IMR-90 (cell line): ENCODE results near the gene PPARGC1A. TPM values are rescaled to one million over a fixed set of nuclear protein-coding genes. Genes with fewer than 3 reads are reported as not detected.

Source experiments
- ATAC-seq: fragments of 200-7000 bp; cut with Tn5 transposase; 2 replicates; pipeline ENCODE4 v1.9.1; 2020; ENCODE audit warnings: low read depth, mild to moderate bottlenecking, moderate library complexity
- BruUV-seq: library from RNA; stranded (reverse); fragments of 400-500 nt; replicated peaks from 2 replicates; lab custom pipeline; 2021; lab: Mats Ljungman, UMichigan
- CTCF ChIA-PET: fragments of 300-600 bp; formaldehyde crosslinking; extraction: SDS; loops from one replicate; lab custom pipeline; 2021; ENCODE audit warnings: antibody characterized with exemption; lab: Yijun Ruan, JAX
- POLR2A ChIA-PET: fragments of 300-600 bp; sonication (Branson Sonifier 250); formaldehyde crosslinking; loops from one replicate; lab custom pipeline; 2022; ENCODE audit warnings: antibody characterized with exemption; ENCODE audit not compliant: unreplicated experiment; lab: Charles Lee
- DNase-seq: peaks from one replicate; pipeline ENCODE4 v3.0.0; 2013
- H2AFZ ChIP-seq: replicated peaks from 2 replicates; pipeline ENCODE3; 2013; ENCODE audit warnings: low read length, mild to moderate bottlenecking; ENCODE audit not compliant: poor library complexity
- H2AK5ac ChIP-seq: 2 replicates; pipeline ENCODE4 v1.6.1; 2013; ENCODE audit warnings: low read depth, low read length, inconsistent platforms
- H2AK9ac ChIP-seq: replicated peaks from 2 replicates; pipeline ENCODE3; 2013; ENCODE audit warnings: mild to moderate bottlenecking, low read depth, low read length, moderate library complexity; ENCODE audit not compliant: poor library complexity
- H2BK120ac ChIP-seq: 2 replicates; pipeline ENCODE4 v1.6.1; 2013; ENCODE audit warnings: low read depth, low read length, inconsistent platforms
- H2BK15ac ChIP-seq: 3 replicates; pipeline ENCODE4 v1.6.1; 2013; ENCODE audit warnings: low read depth, low read length, inconsistent platforms
- H2BK20ac ChIP-seq: 2 replicates; pipeline ENCODE4 v1.6.1; 2013; ENCODE audit warnings: low read depth, mild to moderate bottlenecking, inconsistent platforms, low read length, moderate library complexity
- H2BK5ac ChIP-seq: 2 replicates; pipeline ENCODE4 v1.6.1; 2013; ENCODE audit warnings: mild to moderate bottlenecking, low read depth, low read length, inconsistent platforms; ENCODE audit not compliant: poor library complexity, severe bottlenecking
- H3K14ac ChIP-seq: replicated peaks from 2 replicates; pipeline ENCODE4 v1.6.1; 2013; ENCODE audit warnings: low read depth, low read length, inconsistent platforms
- H3K18ac ChIP-seq: 2 replicates; pipeline ENCODE4 v1.6.1; 2013; ENCODE audit warnings: low read depth, low read length, control low read depth
- H3K23ac ChIP-seq: 2 replicates; pipeline ENCODE4 v1.6.1; 2013; ENCODE audit warnings: low read depth, low read length, inconsistent platforms
- H3K27ac ChIP-seq: 2 replicates; pipeline ENCODE4 v1.5.1; 2013; ENCODE audit warnings: mild to moderate bottlenecking, control low read depth, low read length; ENCODE audit not compliant: insufficient read depth
- H3K27me3 ChIP-seq: 2 replicates; pipeline ENCODE4 v1.6.1; 2013; ENCODE audit warnings: low read length; ENCODE audit not compliant: control insufficient read depth, insufficient read depth
- H3K36me3 ChIP-seq: 2 replicates; pipeline ENCODE4 v1.6.1; 2013; ENCODE audit warnings: low read length, mixed read lengths; ENCODE audit not compliant: control insufficient read depth, insufficient read depth
- H3K4ac ChIP-seq: 2 replicates; pipeline ENCODE4 v1.6.1; 2013; ENCODE audit warnings: low read depth, low read length, inconsistent platforms
- H3K4me1 ChIP-seq: 2 replicates; pipeline ENCODE4 v1.6.1; 2013; ENCODE audit warnings: low read length, mixed read lengths; ENCODE audit not compliant: control insufficient read depth, insufficient read depth
- H3K4me2 ChIP-seq: 2 replicates; pipeline ENCODE4 v1.6.1; 2013; ENCODE audit warnings: low read depth, mild to moderate bottlenecking, control low read depth, low read length, moderate library complexity
- H3K4me3 ChIP-seq: 2 replicates; pipeline ENCODE4 v1.5.1; 2013; ENCODE audit warnings: low read depth, mild to moderate bottlenecking, control low read depth, low read length, moderate library complexity; ENCODE audit not compliant: insufficient read depth
- H3K56ac ChIP-seq: 2 replicates; pipeline ENCODE4 v1.6.1; 2013; ENCODE audit warnings: low read length, inconsistent platforms; ENCODE audit not compliant: insufficient read depth; ENCODE audit errors: extremely low read depth
- H3K79me1 ChIP-seq, 2 experiments: 2 replicates each; pipeline ENCODE4 v1.6.1; 2013; ENCODE audit warnings: low read length in 2 of 2, inconsistent platforms in 1 of 2, low read depth in 1 of 2
- H3K9ac ChIP-seq: 2 replicates; pipeline ENCODE4 v1.6.1; 2013; ENCODE audit warnings: low read depth, low read length, control low read depth
- H3K9me1 ChIP-seq: 2 replicates; pipeline ENCODE4 v1.6.1; 2013; ENCODE audit warnings: low read length, inconsistent platforms; ENCODE audit not compliant: insufficient read depth
- H3K9me3 ChIP-seq: 2 replicates; pipeline ENCODE4 v1.6.1; 2013; ENCODE audit warnings: low read length; ENCODE audit not compliant: control insufficient read depth, insufficient read depth
- H4K20me1 ChIP-seq: 2 replicates; pipeline ENCODE4 v1.6.1; 2013; ENCODE audit warnings: low read length, inconsistent platforms; ENCODE audit not compliant: insufficient read depth
- H4K5ac ChIP-seq: 2 replicates; pipeline ENCODE4 v1.6.1; 2013; ENCODE audit warnings: mild to moderate bottlenecking, low read depth, low read length, control low read depth
- H4K8ac ChIP-seq, 2 experiments: 2 replicates each; pipeline ENCODE4 v1.6.1; 2013; ENCODE audit warnings: low read depth in 2 of 2, low read length in 2 of 2, control low read depth in 1 of 2, inconsistent platforms in 1 of 2
- H4K91ac ChIP-seq: 2 replicates; pipeline ENCODE4 v1.6.1; 2013; ENCODE audit warnings: low read depth, low read length, inconsistent platforms; ENCODE audit not compliant: insufficient read depth
- CEBPB ChIP-seq: IDR thresholded peaks from 2 replicates; pipeline ENCODE4 v1.6.1; 2012; ENCODE audit warnings: low read depth, low read length, improper control_type of control experiment
- MXI1 ChIP-seq: IDR thresholded peaks from 2 replicates; pipeline ENCODE4 v1.6.1; 2012; ENCODE audit warnings: low read depth, mild to moderate bottlenecking, low read length, moderate library complexity, borderline replicate concordance
- POLR2A ChIP-seq: IDR thresholded peaks from 2 replicates; pipeline ENCODE4 v1.6.1; 2012; ENCODE audit warnings: mild to moderate bottlenecking, low read depth, low read length
- SMC3 ChIP-seq: fragments of 150-350 bp; IDR thresholded peaks from 2 replicates; pipeline ENCODE4 v1.6.1; 2016; ENCODE audit warnings: low read depth, mild to moderate bottlenecking, antibody characterized with exemption, low read length, moderate library complexity
- WGBS, 2 experiments: methylation state at CpG; one replicate each; pipeline versions ENCODE4 v1.1.5 to v1.1.7; 2013; ENCODE audit warnings: missing lambda C conversion rate in 2 of 2; ENCODE audit not compliant: insufficient read length in 1 of 2; ENCODE audit errors: extremely low coverage in 2 of 2; 5-methylcytosine and 5-hydroxymethylcytosine counted together
- dilution Hi-C: fragments of 300-500 bp; cut with HindIII; formaldehyde crosslinking; loops from one replicate; pipeline ENCODE4 v1.14.3; 2018; ENCODE audit warnings: low sequenced_read_pairs; ENCODE audit not compliant: unreplicated experiment
- in situ Hi-C: fragments of 300-500 bp; cut with MboI; formaldehyde crosslinking; loops from 3 replicates; pipeline ENCODE4 v1.14.3; 2019; ENCODE audit warnings: low sequenced_read_pairs, inconsistent platforms, mixed read lengths
- intact Hi-C: fragments of 100-400 bp; cut with micrococcal nuclease; formaldehyde crosslinking; loops from 2 replicates; pipeline ENCODE4 v1.10.0; 2022
- polyA plus RNA-seq, 3 experiments: library from polyadenylated mRNA; depleted of rRNA; stranded (reverse); fragments of >200 nt; gene quantifications; 2 replicates each; pipeline ENCODE4 v1.2.3, GENCODE V29; 2012; ENCODE audit warnings: low replicate concordance in 1 of 3
- total RNA-seq: library from RNA; depleted of rRNA; stranded (reverse); fragments of >200 nt; gene quantifications from 2 replicates; pipeline ENCODE4 v1.2.3, GENCODE V29; 2012

The PPARGC1A gene
- total and polyA plus RNA-seq, 2 of the 4 experiments (the other 2 are of a cell fraction) = under 0.01 to 0.03 TPM

DNA sequence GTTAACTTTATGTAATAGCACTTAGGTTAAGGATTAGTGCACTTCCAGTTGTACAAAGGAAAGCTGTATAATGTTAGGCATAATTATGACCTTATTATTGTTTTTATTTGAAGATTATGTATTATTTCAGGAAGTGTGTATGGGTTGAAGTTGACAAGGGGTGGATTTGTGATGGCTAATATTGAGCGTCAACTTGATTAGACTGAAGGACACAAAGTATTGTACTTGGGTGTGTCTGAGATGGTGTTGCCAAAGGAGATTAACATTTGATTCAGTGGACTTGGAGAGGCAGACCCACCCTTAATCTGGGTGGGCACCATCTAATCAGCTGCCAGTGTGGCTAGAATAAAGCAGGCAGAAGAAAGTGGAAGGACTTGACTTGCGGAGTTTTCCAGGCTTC is 127.3 kb downstream of the PPARGC1A start:
- ChIA-PET POLR2A (no interaction called here), CTCF (no interaction called here)
- no peak overlapping the region for H3K56ac ChIP-seq
- no peak overlapping the region for H2BK120ac ChIP-seq
- no peak overlapping the region for H3K18ac ChIP-seq
- dilution Hi-C loops (no loop called here), in situ Hi-C loops (no loop called here), intact Hi-C loops (no loop called here)
- BruUV-seq = no TSS peak
- no peaks in the 10 kb centered on the region for H3K36me3 ChIP-seq
- H2BK20ac ChIP-seq = no peak overlapping the region
- no peak overlapping the region for H4K91ac ChIP-seq
- H3K14ac ChIP-seq = no peak overlapping the region
- WGBS, 2 experiments = 82% methylated on average over 1 of the region's 2 CpGs; no CpG with 5 or more reads in 1 of the 2 experiments
- DNase-seq (no peak), ATAC-seq (no peak)
- no peak overlapping the region for H4K5ac ChIP-seq
- no peaks in the 10 kb centered on the region for H3K79me1 ChIP-seq
- H2AFZ ChIP-seq = no peak overlapping the region
- no peak overlapping the region for H4K8ac ChIP-seq
- H3K4me2 ChIP-seq = no peak overlapping the region
- H3K27me3 ChIP-seq = no peaks in the 10 kb centered on the region
- H3K27ac ChIP-seq = no peak overlapping the region
- no peaks in the 10 kb centered on the region for H4K20me1 ChIP-seq
- no peaks in the 10 kb centered on the region for H3K9me3 ChIP-seq
- H2BK5ac ChIP-seq = no peak overlapping the region
- no peak overlapping the region for H2BK15ac ChIP-seq
- H2AK5ac ChIP-seq = no peak overlapping the region
- H3K4ac ChIP-seq = no peak overlapping the region
- no peaks in the 10 kb centered on the region for H3K9me1 ChIP-seq
- H3K9ac ChIP-seq = no peak overlapping the region
- H3K4me3 ChIP-seq = no peak overlapping the region
- H3K4me1 ChIP-seq = no peaks in the 10 kb centered on the region
- TF ChIP-seq CEBPB (no peak), SMC3 (no peak), POLR2A (no peak), MXI1 (no peak)
- H3K23ac ChIP-seq = no peak overlapping the region
- H2AK9ac ChIP-seq = no peak overlapping the region
